ENCODE measurements around the gene GON7.

- TF ChIP-seq, protein P1, sequence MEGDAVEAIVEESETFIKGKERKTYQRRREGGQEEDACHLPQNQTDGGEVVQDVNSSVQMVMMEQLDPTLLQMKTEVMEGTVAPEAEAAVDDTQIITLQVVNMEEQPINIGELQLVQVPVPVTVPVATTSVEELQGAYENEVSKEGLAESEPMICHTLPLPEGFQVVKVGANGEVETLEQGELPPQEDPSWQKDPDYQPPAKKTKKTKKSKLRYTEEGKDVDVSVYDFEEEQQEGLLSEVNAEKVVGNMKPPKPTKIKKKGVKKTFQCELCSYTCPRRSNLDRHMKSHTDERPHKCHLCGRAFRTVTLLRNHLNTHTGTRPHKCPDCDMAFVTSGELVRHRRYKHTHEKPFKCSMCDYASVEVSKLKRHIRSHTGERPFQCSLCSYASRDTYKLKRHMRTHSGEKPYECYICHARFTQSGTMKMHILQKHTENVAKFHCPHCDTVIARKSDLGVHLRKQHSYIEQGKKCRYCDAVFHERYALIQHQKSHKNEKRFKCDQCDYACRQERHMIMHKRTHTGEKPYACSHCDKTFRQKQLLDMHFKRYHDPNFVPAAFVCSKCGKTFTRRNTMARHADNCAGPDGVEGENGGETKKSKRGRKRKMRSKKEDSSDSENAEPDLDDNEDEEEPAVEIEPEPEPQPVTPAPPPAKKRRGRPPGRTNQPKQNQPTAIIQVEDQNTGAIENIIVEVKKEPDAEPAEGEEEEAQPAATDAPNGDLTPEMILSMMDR (IDR thresholded peaks at IDR 0.05; ENCODE audit: borderline replicate concordance, extremely low read depth, low read length, poor library complexity, severe bottlenecking), result no peak
- TF ChIP-seq EZH2 (IDR thresholded peaks at IDR 0.05; ENCODE audit: borderline replicate concordance, low read depth, low read length, severe bottlenecking), result no peak
These were observed 6.3 kb downstream of the GON7 start for GRCh38 chr14:93200553-93200952.

All from DND-41 (cell line).